Neural progenitor cell (in vitro differentiated cells): ENCODE results near the gene NEURL4.

ENCODE experiments used
- EZH2 ChIP-seq: fragments of 200-600 bp; sonication (generic); IDR thresholded peaks from 2 replicates; pipeline ENCODE4 v1.6.1; 2017; ENCODE audit warnings: antibody characterized with exemption, mild to moderate bottlenecking, moderate library complexity
- EZH2phosphoT487 ChIP-seq: fragments of 200-600 bp; sonication (generic); IDR thresholded peaks from 2 replicates; pipeline ENCODE4 v1.6.1; 2017; ENCODE audit warnings: antibody characterized with exemption
- TF ChIP-seq, protein P1 (sequence below): fragments of 200-600 bp; sonication (generic); IDR thresholded peaks from 2 replicates; pipeline ENCODE4 v1.5.1; 2017; ENCODE audit warnings: antibody characterized with exemption, mild to moderate bottlenecking

- TF ChIP-seq, protein P1, sequence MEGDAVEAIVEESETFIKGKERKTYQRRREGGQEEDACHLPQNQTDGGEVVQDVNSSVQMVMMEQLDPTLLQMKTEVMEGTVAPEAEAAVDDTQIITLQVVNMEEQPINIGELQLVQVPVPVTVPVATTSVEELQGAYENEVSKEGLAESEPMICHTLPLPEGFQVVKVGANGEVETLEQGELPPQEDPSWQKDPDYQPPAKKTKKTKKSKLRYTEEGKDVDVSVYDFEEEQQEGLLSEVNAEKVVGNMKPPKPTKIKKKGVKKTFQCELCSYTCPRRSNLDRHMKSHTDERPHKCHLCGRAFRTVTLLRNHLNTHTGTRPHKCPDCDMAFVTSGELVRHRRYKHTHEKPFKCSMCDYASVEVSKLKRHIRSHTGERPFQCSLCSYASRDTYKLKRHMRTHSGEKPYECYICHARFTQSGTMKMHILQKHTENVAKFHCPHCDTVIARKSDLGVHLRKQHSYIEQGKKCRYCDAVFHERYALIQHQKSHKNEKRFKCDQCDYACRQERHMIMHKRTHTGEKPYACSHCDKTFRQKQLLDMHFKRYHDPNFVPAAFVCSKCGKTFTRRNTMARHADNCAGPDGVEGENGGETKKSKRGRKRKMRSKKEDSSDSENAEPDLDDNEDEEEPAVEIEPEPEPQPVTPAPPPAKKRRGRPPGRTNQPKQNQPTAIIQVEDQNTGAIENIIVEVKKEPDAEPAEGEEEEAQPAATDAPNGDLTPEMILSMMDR: no peak
- TF ChIP-seq EZH2 (no peak), EZH2phosphoT487 (no peak)
These were observed 36.4 kb downstream of the NEURL4 start for GRCh38 chr17:7292729-7293128.
